Ascending aorta (tissue), 2 donors: ENCODE results near the gene NFASC. TPM values are rescaled to one million over a fixed set of nuclear protein-coding genes. Genes with fewer than 3 reads are reported as not detected.

Experiments used
- DNase-seq, 2 donors: peaks; one replicate each; pipeline ENCODE4 v3.0.0-alpha.2; 2019; ENCODE audit warnings: low spot score in 2 of 2
- H3K27ac ChIP-seq, 2 donors: fragments of 200-600 bp; sonication (generic); one replicate each; pipeline ENCODE4 v1.5.1; 2016 to 2017; ENCODE audit warnings: mild to moderate bottlenecking in 1 of 2
- H3K27me3 ChIP-seq: fragments of 200-600 bp; sonication (generic); one replicate; pipeline ENCODE4 v1.5.1; 2017
- H3K36me3 ChIP-seq, 2 donors: fragments of 200-600 bp; sonication (generic); one replicate each; pipeline ENCODE4 v1.5.1; 2016
- H3K4me1 ChIP-seq, 2 donors: fragments of 200-600 bp; sonication (generic); one replicate each; pipeline ENCODE4 v1.5.1; 2016 to 2017; ENCODE audit warnings: mild to moderate bottlenecking in 1 of 2
- H3K4me3 ChIP-seq, 2 donors: fragments of 200-600 bp; sonication (generic); one replicate each; pipeline ENCODE4 v1.5.1; 2016 to 2017; ENCODE audit warnings: mild to moderate bottlenecking in 1 of 2
- H3K9me3 ChIP-seq, 2 donors: fragments of 200-600 bp; sonication (generic); one replicate each; pipeline ENCODE4 v1.5.1; 2016
- intact Hi-C: fragments of 100-400 bp; cut with DNase I; formaldehyde crosslinking; loops from one replicate; pipeline ENCODE4 v1.15.1; 2023
- total RNA-seq: library from RNA; depleted of rRNA; stranded (reverse); fragments of >200 nt; gene quantifications from one replicate; pipeline ENCODE4 v1.1.0, GENCODE V29; 2016
- TF ChIP-seq, protein P1 (sequence below), 3 experiments: fragments of 200-600 bp in 2 of 3; fragments of 450-650 bp in 1 of 3; sonication (generic) in 2 of 3; IDR thresholded peaks; one replicate each; pipeline ENCODE4 v1.5.1; 2016 to 2019; ENCODE audit warnings: antibody characterized with exemption in 3 of 3, mild to moderate bottlenecking in 1 of 3, moderate library complexity in 1 of 3

The NFASC gene
- total RNA-seq, 1 donor from 2014 or later = 44.0 TPM

DNA sequence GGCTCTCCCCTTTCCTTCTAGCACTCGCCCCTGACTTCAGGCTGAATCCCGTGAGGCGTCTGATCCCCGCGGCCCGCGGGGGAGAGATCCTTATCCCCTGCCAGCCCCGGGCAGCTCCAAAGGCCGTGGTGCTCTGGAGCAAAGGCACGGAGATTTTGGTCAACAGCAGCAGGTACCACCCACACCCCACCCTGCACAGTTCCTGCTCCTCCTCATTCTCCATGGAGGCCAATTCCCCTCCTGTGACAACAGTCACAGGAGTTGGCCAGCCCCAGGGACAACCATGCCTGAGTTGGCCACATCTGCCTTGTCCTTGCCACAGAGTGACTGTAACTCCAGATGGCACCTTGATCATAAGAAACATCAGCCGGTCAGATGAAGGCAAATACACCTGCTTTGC is 193.6 kb downstream of the NFASC start:
- DNase-seq = peak in 1 of 2 donors; percentile 33
- TF ChIP-seq, protein P1, sequence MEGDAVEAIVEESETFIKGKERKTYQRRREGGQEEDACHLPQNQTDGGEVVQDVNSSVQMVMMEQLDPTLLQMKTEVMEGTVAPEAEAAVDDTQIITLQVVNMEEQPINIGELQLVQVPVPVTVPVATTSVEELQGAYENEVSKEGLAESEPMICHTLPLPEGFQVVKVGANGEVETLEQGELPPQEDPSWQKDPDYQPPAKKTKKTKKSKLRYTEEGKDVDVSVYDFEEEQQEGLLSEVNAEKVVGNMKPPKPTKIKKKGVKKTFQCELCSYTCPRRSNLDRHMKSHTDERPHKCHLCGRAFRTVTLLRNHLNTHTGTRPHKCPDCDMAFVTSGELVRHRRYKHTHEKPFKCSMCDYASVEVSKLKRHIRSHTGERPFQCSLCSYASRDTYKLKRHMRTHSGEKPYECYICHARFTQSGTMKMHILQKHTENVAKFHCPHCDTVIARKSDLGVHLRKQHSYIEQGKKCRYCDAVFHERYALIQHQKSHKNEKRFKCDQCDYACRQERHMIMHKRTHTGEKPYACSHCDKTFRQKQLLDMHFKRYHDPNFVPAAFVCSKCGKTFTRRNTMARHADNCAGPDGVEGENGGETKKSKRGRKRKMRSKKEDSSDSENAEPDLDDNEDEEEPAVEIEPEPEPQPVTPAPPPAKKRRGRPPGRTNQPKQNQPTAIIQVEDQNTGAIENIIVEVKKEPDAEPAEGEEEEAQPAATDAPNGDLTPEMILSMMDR (IDR thresholded peaks at IDR 0.05) = no peak

DNA sequence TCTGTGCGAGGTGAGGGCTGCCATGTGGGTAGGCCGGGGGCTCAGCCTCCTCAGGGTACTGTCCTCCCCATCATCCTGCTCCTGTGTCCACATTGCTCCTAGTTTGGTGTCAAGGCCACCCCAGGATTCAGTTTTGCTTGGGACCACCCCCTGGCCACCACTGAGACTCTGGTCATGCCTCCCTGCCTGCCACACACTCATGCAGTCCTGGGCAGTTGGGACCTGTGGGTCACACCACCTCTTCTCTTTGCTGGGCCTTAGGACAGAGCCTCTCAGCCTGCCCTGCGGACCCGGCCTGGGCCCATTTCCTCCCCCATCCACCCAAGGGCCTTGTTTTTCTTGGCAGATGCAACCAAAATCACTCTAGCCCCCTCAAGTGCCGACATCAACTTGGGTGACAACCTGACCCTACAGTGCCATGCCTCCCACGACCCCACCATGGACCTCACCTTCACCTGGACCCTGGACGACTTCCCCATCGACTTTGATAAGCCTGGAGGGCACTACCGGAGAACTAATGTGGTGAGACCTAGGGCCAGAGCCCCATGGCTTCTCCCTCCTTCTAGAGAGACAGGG is 194.2 kb downstream of the NFASC start:
- H3K27me3 ChIP-seq = no peaks in the 10 kb centered on the region
- no peaks in the 10 kb centered on the region for H3K36me3 ChIP-seq
- H3K4me3 ChIP-seq = no peak overlapping the region
- TF ChIP-seq, protein P1 (IDR thresholded peaks at IDR 0.05) = no peak
- no peaks in the 10 kb centered on the region for H3K4me1 ChIP-seq
- peak in 1 of 2 donors; percentile 50 for DNase-seq
- H3K9me3 ChIP-seq = no peaks in the 10 kb centered on the region
- H3K27ac ChIP-seq = no peak overlapping the region
- intact Hi-C loops = no loop called here

More for the DNA sequence above, 193.6 kb downstream of the NFASC start:
- intact Hi-C loops = no loop called here
- H3K27ac ChIP-seq = no peak overlapping the region
- no peaks in the 10 kb centered on the region for H3K27me3 ChIP-seq
- no peaks in the 10 kb centered on the region for H3K36me3 ChIP-seq
- H3K4me1 ChIP-seq = no peaks in the 10 kb centered on the region
- H3K9me3 ChIP-seq = no peaks in the 10 kb centered on the region
- no peak overlapping the region for H3K4me3 ChIP-seq

DNA sequence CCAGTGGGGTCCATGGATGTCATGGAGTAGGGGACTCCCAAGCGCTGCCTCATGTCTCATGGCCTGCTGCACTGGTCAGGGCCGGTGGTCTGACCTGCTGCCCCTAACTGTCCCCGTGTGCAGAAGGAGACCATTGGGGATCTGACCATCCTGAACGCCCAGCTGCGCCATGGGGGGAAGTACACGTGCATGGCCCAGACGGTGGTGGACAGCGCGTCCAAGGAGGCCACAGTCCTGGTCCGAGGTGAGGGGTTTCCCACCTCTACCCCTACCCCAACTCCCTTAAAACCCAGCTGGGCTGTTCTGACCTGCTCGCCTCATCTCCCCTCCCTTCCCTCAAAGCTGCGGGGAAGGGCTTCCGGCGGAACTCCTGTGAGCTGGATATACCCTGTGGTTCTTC is 195.0 kb downstream of the NFASC start:
- Histone ChIP-seq H3K9me3 (no peaks in the 10 kb centered on the region), H3K36me3 (no peaks in the 10 kb centered on the region), H3K4me3 (no peak overlapping the region), H3K27me3 (no peaks in the 10 kb centered on the region), H3K4me1 (no peaks in the 10 kb centered on the region), H3K27ac (no peak overlapping the region)
- TF ChIP-seq, protein P1 (IDR thresholded peaks at IDR 0.05) = no peak
- DNase-seq = no peak
- intact Hi-C loops = no loop called here

DNA sequence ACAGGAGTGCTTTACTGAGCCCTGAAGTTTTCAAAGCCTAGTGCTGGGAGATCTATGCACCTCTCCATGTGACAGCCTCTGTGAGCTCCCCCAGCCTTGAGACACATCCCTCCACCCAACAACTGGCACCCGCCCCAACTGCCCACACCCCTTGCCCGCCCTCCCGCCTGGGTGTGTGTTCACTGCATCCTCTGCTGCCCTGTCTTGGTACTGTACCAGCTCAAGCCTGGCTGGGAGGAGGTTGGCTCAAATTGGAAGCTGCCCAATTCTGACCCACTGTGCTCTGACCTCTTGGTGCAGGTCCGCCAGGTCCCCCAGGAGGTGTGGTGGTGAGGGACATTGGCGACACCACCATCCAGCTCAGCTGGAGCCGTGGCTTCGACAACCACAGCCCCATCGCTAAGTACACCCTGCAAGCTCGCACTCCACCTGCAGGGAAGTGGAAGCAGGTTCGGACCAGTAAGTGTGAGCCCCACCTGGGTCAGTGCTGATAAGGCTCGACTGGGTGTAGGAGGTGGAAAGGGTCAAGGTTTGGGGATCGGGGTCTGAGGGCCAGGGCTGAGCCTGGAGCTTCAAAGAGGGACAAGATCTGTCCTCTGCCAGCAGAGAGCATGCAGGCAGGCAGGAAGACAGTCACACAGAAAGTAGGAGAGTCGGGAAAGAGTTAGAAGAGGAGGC is 195.6 kb downstream of the NFASC start:
- H3K4me3 ChIP-seq = no peak overlapping the region
- no peak for DNase-seq
- TF ChIP-seq, protein P1 (IDR thresholded peaks at IDR 0.05) = no peak
- no peaks in the 10 kb centered on the region for H3K4me1 ChIP-seq
- no peaks in the 10 kb centered on the region for H3K9me3 ChIP-seq
- no peaks in the 10 kb centered on the region for H3K36me3 ChIP-seq
- H3K27ac ChIP-seq = no peak overlapping the region
- intact Hi-C loops = no loop called here
- H3K27me3 ChIP-seq = no peaks in the 10 kb centered on the region

DNA sequence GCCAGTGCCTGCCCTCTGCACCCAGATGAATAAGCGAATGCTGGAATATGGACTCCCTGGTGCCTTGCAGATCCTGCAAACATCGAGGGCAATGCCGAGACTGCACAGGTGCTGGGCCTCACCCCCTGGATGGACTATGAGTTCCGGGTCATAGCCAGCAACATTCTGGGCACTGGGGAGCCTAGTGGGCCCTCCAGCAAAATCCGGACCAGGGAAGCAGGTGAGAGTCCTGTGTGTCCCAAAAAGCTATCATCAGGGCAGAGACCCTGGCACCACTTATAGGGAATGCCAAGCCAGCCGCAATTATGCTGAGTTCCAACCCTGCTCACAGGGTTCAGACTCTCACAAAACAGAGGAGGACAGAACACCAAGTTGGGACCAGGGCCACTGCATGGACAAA is 196.4 kb downstream of the NFASC start:
- TF ChIP-seq, protein P1 (IDR thresholded peaks at IDR 0.05) = no peak
- H3K27ac ChIP-seq = no peak overlapping the region
- intact Hi-C loops = no loop called here
- no peaks in the 10 kb centered on the region for H3K9me3 ChIP-seq
- no peaks in the 10 kb centered on the region for H3K27me3 ChIP-seq
- no peak for DNase-seq
- H3K36me3 ChIP-seq = no peaks in the 10 kb centered on the region
- no peaks in the 10 kb centered on the region for H3K4me1 ChIP-seq
- H3K4me3 ChIP-seq = no peak overlapping the region
